Spleen (tissue), 11 donors: ENCODE results near the gene PARD3B. TPM values are rescaled to one million over a fixed set of nuclear protein-coding genes. Genes with fewer than 3 reads are reported as not detected.

Source experiments
- DNase-seq: peaks from one replicate; pipeline ENCODE4 v3.0.0-alpha.2; 2020
- H3K27ac ChIP-seq, 8 donors: fragments of 200-600 bp; sonication (generic) in 7 of 8; 1 replicate in 4 of 8; 2 replicates in 4 of 8; pipeline versions ENCODE4 v1.5.0 to v1.8.0; 2016 to 2021; ENCODE audit warnings: inconsistent platforms in 4 of 8, mild to moderate bottlenecking in 4 of 8, moderate library complexity in 1 of 8
- H3K27me3 ChIP-seq, 7 donors: fragments of 200-600 bp; sonication (generic) in 6 of 7; replicated peaks in 1 of 7; 1 replicate in 4 of 7; 2 replicates in 3 of 7; pipeline versions ENCODE4 v1.5.0 to v1.8.0; 2016 to 2021; ENCODE audit warnings: inconsistent platforms in 3 of 7, mild to moderate bottlenecking in 1 of 7
- H3K36me3 ChIP-seq, 6 donors: fragments of 200-600 bp; sonication (generic) in 5 of 6; 1 replicate in 4 of 6; 2 replicates in 2 of 6; pipeline versions ENCODE4 v1.5.0 to v1.8.0; 2016 to 2021; ENCODE audit warnings: inconsistent platforms in 2 of 6
- H3K4me1 ChIP-seq, 6 donors: fragments of 200-600 bp; sonication (generic) in 5 of 6; 1 replicate in 3 of 6; 2 replicates in 3 of 6; pipeline versions ENCODE4 v1.5.0 to v1.8.0; 2016 to 2021; ENCODE audit warnings: inconsistent platforms in 3 of 6
- H3K4me3 ChIP-seq, 8 donors: fragments of 200-600 bp; sonication (generic) in 7 of 8; 1 replicate in 4 of 8; 2 replicates in 4 of 8; pipeline versions ENCODE4 v1.5.0 to v1.8.0; 2016 to 2021; ENCODE audit warnings: inconsistent platforms in 4 of 8, mild to moderate bottlenecking in 4 of 8, moderate library complexity in 2 of 8
- H3K9me3 ChIP-seq, 8 donors: fragments of 200-600 bp; sonication (generic) in 7 of 8; 1 replicate in 4 of 8; 2 replicates in 4 of 8; pipeline versions ENCODE4 v1.5.0 to v1.8.0; 2016 to 2021; ENCODE audit warnings: inconsistent platforms in 4 of 8
- CTCF ChIP-seq, 11 experiments: fragments of 200-600 bp in 7 of 11; fragments of 450-650 bp in 4 of 11; sonication (generic) in 4 of 11; IDR thresholded peaks in 8 of 11; conservative IDR thresholded peaks in 3 of 11; 1 replicate in 7 of 11; 2 replicates in 4 of 11; pipeline versions ENCODE4 v1.4.0 to v1.8.0; 2016 to 2021; ENCODE audit warnings: antibody characterized with exemption in 11 of 11, inconsistent platforms in 4 of 11, mild to moderate bottlenecking in 1 of 11
- POLR2A ChIP-seq, 3 donors: fragments of 450-650 bp; IDR thresholded peaks; one replicate each; pipeline ENCODE4 v1.5.1; 2017; ENCODE audit warnings: antibody characterized with exemption in 3 of 3, mild to moderate bottlenecking in 1 of 3
- POLR2AphosphoS5 ChIP-seq, 3 donors: sonication (generic); formaldehyde crosslinking; IDR thresholded peaks; one replicate each; pipeline ENCODE4 v1.5.1; 2017; ENCODE audit warnings: antibody characterized with exemption in 3 of 3
- WGBS, 5 donors: extraction: QIAGEN DNeasy Blood & Tissue Kit in 3 of 5; methylation state at CpG; one replicate each; pipeline versions ENCODE4 v1.1.5 to v1.1.7; 2013 to 2018; 5-methylcytosine and 5-hydroxymethylcytosine counted together
- intact Hi-C: fragments of 100-400 bp; cut with DNase I; formaldehyde crosslinking; loops from one replicate; pipeline ENCODE4 v1.15.0; 2023; ENCODE audit warnings: low total_unique reads
- polyA plus RNA-seq, 3 donors: library from polyadenylated mRNA; stranded (reverse); fragments of 200-250 nt; gene quantifications; one replicate each; pipeline ENCODE4 v1.2.1, GENCODE V29; 2013
- total RNA-seq, 7 donors: library from RNA; depleted of rRNA in 3 of 7; stranded (reverse); fragments of >200 nt in 3 of 7; fragmentation: NEBNext Ultra II Directional in 4 of 7; extraction: Animal tissue kit (Norgen Biotek cat#: 25700) in 4 of 7; gene quantifications; one replicate each; pipeline versions ENCODE4 v1.1.0 to v1.2.1, GENCODE V29; 2016 to 2021
- donor health status: healthy with polysubstance abuse.
- donor health status: DM: no; HTN: no; CAD: no; lungs with moderate emphysema.
- donor health status: DM: no; HTN: no; CAD: no.
- donor health status: Bipolar disorder and iron deficiency.
- donor health status: healthy.
- donor health status: DM: no; HTN: no; CAD: no.
- donor health status: DM: yes; HTN: yes; CAD: no.

PARD3B gene
- total and polyA plus RNA-seq, 10 donors: 0.85 to 27.8 (median 14.7) TPM

- Histone ChIP-seq H3K27me3 (no peaks in the 10 kb centered on the region), H3K4me1 (peaks cover 0 to 14% (median 0%) of the 10 kb centered on the region in 6 donors), H3K4me3 (no peak overlapping the region), H3K36me3 (no peaks in the 10 kb centered on the region), H3K27ac (peak overlapping the region in 7 of 8 donors; percentile 33 to 62 (median 49)), H3K9me3 (no peaks in the 10 kb centered on the region)
- DNase-seq: no peak
- intact Hi-C loops: no loop called here
- 35 to 47% (median 37%) methylated on average over 5 of the region's 5 CpGs for WGBS, 5 donors
- TF ChIP-seq POLR2AphosphoS5 (IDR thresholded peaks at IDR 0.05) (no peak), CTCF (IDR thresholded peaks at IDR 0.05 in 8 of 11, conservative IDR thresholded peaks at IDR 0.05 in 3 of 11) (no peak)
These were observed 584.3 kb downstream of the PARD3B start for GRCh38 chr2:205129531-205129930.

- TF ChIP-seq CTCF (IDR thresholded peaks at IDR 0.05 in 8 of 11, conservative IDR thresholded peaks at IDR 0.05 in 3 of 11): no peak
- TF ChIP-seq POLR2A (IDR thresholded peaks at IDR 0.05): no peak
- no peak for TF ChIP-seq POLR2AphosphoS5 (IDR thresholded peaks at IDR 0.05)
- no peaks in the 10 kb centered on the region for H3K36me3 ChIP-seq
- no peak overlapping the region for H3K4me3 ChIP-seq
- H3K27ac ChIP-seq: peak overlapping the region in 6 of 8 donors; percentile 46 to 62 (median 53)
- no peaks in the 10 kb centered on the region for H3K9me3 ChIP-seq
- peaks cover 0 to 14% (median 0%) of the 10 kb centered on the region in 6 donors for H3K4me1 ChIP-seq
- DNase-seq: no peak
- WGBS, 5 donors: 62 to 68% (median 66%) methylated on average over 4 of the region's 4 CpGs
- H3K27me3 ChIP-seq: no peaks in the 10 kb centered on the region
- intact Hi-C loops: no loop called here
These were observed 585.0 kb downstream of the PARD3B start for GRCh38 chr2:205130111-205130829.

GRCh38 chr2:205133544-205133943 lies 588.3 kb downstream of the PARD3B start:
- WGBS, 5 donors: 53 to 91% (median 69%) methylated on average over 1 of the region's 1 CpG
- H3K27me3 ChIP-seq: no peaks in the 10 kb centered on the region
- intact Hi-C loops: no loop called here
- TF ChIP-seq CTCF (IDR thresholded peaks at IDR 0.05 in 8 of 11, conservative IDR thresholded peaks at IDR 0.05 in 3 of 11) (no peak), POLR2A (IDR thresholded peaks at IDR 0.05) (no peak), POLR2AphosphoS5 (IDR thresholded peaks at IDR 0.05) (no peak)
- no peaks in the 10 kb centered on the region for H3K36me3 ChIP-seq
- no peak for DNase-seq
- H3K4me1 ChIP-seq: peaks cover 0 to 14% (median 0%) of the 10 kb centered on the region in 6 donors
- H3K4me3 ChIP-seq: no peak overlapping the region
- H3K27ac ChIP-seq: no peak overlapping the region
- H3K9me3 ChIP-seq: no peaks in the 10 kb centered on the region

GRCh38 chr2:205138735-205139134 lies 593.5 kb downstream of the PARD3B start:
- H3K4me3 ChIP-seq: no peak overlapping the region
- no peak for DNase-seq
- H3K27me3 ChIP-seq: no peaks in the 10 kb centered on the region
- peak overlapping the region in 5 of 8 donors; percentile 13 to 64 (median 57) for H3K27ac ChIP-seq
- no peaks in the 10 kb centered on the region for H3K36me3 ChIP-seq
- WGBS, 5 donors: 86 to 100% (median 92%) methylated on average over 2 of the region's 2 CpGs
- TF ChIP-seq POLR2A (IDR thresholded peaks at IDR 0.05) (no peak), CTCF (IDR thresholded peaks at IDR 0.05 in 8 of 11, conservative IDR thresholded peaks at IDR 0.05 in 3 of 11) (no peak), POLR2AphosphoS5 (IDR thresholded peaks at IDR 0.05) (no peak)
- H3K9me3 ChIP-seq: peaks cover 0 to 2% (median 0%) of the 10 kb centered on the region in 8 donors
- intact Hi-C loops: no loop called here
- peaks cover 0 to 12% (median 0%) of the 10 kb centered on the region in 6 donors for H3K4me1 ChIP-seq
